ENCODE results near the gene ZNF667.

Gene ZNF667

DNA sequence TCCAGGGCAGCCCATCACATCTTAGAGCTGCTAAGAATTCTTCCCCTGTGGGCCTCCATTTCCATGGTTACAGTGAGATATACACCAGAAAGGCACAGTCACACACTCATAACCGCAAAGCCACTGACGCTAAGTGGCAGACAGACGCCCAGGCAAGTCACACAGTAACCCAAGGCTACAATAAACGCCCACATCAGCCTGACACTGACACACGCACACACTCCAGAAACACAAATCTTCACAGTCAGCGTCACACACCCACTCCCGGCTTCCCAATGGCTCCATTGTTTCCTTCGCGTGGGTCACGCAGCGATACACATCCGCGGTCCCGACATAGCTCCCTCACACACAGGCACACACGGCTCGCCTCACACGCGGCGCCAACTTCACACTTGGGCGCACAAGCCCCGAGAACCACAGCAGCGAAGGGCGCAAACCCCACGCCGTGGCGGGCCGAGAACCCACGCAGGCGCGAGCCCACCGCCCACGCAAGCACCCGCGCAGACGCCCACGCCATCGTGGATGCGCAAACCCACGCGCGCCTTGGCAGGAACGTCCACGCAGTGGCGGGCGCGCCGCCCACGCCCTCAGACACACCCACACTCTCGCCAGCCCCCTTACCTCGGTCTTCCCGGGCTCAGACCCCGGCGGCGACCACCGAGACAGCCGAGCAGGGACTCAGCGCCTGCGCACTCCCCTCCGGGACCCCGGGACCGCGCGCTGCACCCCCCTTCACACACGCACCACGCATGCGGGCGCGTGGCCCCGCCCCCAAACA, at the start of gene ZNF667:
TSS of gene ZNF667 (minus strand) at position 695 of the 778 bp plus-strand sequence. CDS start 14,975 bp downstream, outside the sequence.
- DNase-seq = peak; percentile 21

GRCh38 chr19:56525214-56525860, 48.2 kb upstream of the ZNF667 start:
- DNase-seq = no peak

GRCh38 chr19:56508290-56508778, 31.2 kb upstream of the ZNF667 start:
- no peak for DNase-seq

DNA sequence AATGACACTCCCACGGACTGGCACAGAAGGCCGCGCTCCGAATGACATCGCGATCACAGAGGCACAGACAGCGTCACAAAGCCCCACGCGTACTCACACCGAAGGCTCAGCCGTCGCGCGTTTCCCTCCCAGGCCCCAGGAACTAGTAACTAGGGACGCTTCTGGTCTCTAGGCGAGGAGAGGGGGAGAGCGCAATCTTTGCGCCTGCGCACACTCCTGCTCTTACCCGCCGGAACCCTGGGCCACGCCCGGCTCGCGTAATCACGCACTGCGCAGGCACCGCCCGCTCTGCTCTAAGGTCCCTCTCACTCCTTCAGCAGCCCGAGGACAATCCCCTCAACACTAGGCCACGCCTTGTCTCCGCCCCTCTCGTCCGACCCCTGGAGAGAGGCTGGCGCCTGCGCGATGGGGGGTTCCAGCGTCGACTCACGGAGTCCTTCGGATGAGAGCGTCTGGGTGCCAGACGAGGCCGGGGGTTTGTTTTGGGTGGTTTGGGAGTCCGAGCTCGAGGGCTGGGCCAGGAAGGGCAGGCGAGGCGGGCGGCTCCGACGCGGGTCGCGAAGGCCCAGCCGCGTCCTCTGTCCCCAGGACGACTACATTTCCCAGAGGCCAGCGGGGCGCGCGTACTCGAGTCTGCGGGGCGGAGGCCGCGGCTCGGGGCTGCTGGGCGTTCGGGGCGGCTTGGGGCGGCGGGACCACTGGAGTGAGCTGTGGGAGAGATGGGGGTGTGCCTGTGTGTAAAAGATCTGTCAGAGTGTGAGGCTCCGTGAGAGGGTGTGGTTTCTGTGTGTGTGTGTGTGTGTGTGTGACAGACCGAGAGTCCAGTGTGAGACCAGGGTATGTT, 30.5 kb upstream of the ZNF667 start, which contains the start of gene ZNF471:
TSS of gene ZNF471 (plus strand) at position 410 of the 844 bp plus-strand sequence. CDS start 3,717 bp downstream, outside the sequence.
- peak; percentile 80 for DNase-seq

- no peak for DNase-seq
These were observed 27.4 kb upstream of the ZNF667 start for GRCh38 chr19:56504581-56504980.

DNA sequence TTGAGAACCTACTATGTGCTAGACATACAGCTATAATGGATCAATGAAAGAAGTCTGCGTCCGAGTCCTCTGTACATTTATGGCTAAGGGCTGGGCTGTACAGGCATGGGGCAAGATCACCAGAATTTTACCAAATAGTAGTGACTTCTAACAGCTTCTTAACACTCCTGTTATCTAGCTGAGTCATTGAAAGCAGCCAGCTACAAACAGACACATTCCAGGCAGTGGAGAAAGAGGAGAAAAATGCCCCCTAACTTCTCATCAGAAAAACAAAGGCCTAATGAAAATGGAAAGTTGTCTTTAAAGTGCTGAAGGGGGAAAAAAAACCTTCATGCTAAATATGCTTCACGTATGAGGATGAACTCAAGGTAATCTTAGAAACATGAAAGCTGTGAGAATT, 14.3 kb upstream of the ZNF667 start:
- DNase-seq = no peak

- peak; percentile 39 for DNase-seq
These were observed 539 bp upstream of the ZNF667 start for GRCh38 chr19:56477429-56478338.

- DNase-seq = no peak
These were observed 1.1 kb downstream of the ZNF667 start for GRCh38 chr19:56476093-56476492.

GRCh38 chr19:56474308-56474707, 2.8 kb downstream of the ZNF667 start:
- DNase-seq = no peak

- no peak for DNase-seq
These were observed 35.8 kb downstream of the ZNF667 start for GRCh38 chr19:56441206-56441792.

- no peak for DNase-seq
These were observed 53.2 kb downstream of the ZNF667 start for GRCh38 chr19:56423985-56424353.

DNA sequence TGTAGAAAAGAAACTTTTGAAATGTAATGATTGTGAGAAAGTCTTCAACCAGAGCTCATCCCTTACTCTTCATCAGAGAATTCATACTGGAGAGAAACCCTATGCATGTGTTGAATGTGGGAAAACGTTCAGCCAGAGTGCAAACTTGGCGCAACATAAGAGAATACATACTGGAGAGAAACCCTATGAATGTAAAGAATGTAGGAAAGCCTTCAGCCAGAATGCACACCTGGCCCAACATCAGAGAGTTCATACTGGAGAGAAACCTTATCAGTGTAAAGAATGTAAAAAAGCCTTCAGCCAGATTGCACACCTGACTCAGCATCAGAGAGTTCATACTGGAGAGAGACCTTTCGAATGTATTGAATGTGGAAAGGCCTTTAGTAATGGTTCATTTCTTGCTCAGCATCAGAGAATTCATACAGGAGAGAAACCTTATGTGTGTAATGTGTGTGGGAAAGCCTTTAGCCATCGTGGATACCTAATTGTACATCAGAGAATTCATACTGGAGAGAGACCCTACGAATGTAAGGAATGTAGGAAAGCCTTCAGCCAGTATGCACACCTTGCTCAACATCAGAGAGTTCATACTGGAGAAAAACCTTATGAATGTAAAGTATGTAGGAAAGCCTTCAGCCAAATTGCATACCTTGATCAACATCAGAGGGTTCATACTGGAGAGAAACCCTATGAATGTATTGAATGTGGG, 53.7 kb downstream of the ZNF667 start:
- DNase-seq = no peak

- DNase-seq = no peak
These were observed 72.1 kb downstream of the ZNF667 start for GRCh38 chr19:56405062-56405461.

DNA sequence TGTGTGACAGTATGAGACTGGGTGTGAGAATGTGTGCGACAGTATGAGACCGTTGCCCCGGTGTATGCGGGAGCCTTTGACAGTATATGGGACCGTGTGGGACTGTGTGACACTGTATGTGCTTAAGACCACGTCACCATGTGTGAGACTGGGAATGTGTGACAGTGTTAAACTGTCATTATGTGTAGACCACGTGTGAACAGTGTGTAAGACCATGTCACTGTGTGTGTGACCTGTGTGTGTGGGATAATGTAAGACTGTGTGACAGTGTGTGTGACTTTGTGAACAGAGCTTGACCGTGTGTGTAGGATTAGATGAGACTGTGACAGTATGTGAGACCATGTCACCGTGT, 72.5 kb downstream of the ZNF667 start:
- no peak for DNase-seq

GRCh38 chr19:56403764-56404704, 73.1 kb downstream of the ZNF667 start, which contains the start of gene ZNF583:
TSS of gene ZNF583 (plus strand) at chr19:56404332. CDS start at chr19:56407115, 2,783 bp downstream.
- DNase-seq = peak; percentile 91

DNA sequence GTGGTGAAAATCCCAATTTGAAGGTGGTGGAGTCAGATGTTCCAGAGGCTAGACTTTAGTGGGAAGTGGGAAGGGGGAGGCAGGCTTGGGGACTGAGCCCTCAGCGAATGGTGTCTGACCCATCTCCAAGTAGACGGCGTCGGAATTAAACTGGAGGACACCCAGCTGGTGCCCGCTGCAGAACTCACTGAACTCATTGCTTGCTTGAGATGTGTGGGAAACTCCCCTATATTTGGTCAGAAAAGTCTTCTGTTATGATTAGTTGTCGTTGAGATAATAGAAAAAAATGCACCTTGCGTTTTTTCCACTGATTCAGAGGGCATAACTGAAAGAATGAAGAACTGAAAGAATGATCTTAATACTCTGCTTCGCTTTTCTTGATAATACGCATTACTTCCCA, 73.9 kb downstream of the ZNF667 start:
- peak; percentile 38 for DNase-seq

DNA sequence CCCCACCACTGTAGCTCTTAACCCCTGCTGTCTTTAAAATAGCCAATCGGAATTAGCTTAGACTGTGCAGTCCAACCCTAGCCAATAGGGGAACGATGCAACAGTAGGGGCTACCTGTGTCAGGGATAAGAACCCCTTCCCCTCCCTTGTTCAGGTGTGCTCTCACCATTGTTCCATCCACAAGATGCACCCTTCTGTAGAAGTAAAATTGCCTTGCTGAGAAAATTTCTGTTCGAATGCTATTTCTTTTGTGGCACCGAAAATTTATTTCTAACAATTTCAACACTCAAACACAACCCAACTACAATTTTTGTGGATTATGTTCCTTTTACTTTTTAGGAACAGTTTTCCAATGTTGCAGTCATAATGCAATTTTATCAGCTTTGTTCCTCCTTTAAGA, 76.7 kb downstream of the ZNF667 start:
- DNase-seq = no peak

DNA sequence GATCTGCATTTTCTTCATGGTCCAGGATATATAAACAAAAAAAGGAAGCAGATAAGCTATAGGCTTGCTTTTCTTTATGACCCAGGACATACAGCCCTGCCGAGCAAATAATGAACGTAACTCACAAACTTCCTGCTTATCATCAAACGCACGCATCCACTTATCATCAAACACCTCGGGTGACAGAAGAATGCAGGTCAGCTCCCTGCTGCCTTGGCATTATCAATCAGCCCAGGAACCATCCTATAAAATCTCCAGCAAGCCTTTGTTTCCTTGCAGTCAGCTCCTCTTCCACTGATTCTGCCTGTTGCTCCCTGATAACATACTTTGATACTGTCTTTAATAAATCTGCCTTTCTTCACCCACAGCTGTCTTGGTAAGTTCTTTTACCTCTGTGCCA, 78.3 kb downstream of the ZNF667 start:
- no peak for DNase-seq

- DNase-seq = peak; percentile 93
These were observed 83.8 kb downstream of the ZNF667 start, which contains the start of gene ZNF582 for GRCh38 chr19:56393119-56394012. TSS of gene ZNF582 (minus strand) at chr19:56393534. CDS start at chr19:56391752, 1,782 bp downstream.
